Raji (cell line): ENCODE data around the gene CSK.

Experiments used
- POLR2A ChIP-seq: IDR thresholded peaks from 2 replicates; pipeline ENCODE4 v1.6.1; 2011; ENCODE audit warnings: low read depth, low read length, control low read depth; ENCODE audit not compliant: insufficient read depth

CSK gene

DNA sequence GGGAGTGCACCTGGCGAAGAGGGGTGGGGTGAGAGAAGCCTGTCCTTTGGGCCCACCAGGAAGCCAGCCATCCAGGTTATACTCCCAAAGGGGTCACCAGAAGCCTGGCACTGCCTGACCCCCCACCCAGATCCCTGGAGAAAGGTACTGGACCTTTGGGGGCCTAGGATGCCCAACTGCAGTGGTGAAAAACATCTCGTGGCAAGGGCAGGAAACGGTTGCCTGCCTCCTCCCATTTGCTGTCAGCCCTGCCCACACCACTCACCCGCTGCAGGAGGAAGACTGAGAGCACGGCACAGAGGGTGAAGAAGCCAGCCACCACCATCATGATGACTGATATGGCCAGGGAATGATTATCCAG lies 63.3 kb downstream of the CSK start:
- no peak for TF ChIP-seq POLR2A

- no peak for TF ChIP-seq POLR2A
Observed at GRCh38 chr15:74845581-74845980, 63.7 kb downstream of the CSK start.

- TF ChIP-seq POLR2A, result no peak
Observed at GRCh38 chr15:74847432-74847831, 65.6 kb downstream of the CSK start.

- no peak for TF ChIP-seq POLR2A
Observed at GRCh38 chr15:74850393-74850792, 68.5 kb downstream of the CSK start.

- TF ChIP-seq POLR2A, result no peak
Observed at GRCh38 chr15:74851960-74852359, 70.1 kb downstream of the CSK start.
